Activated CD4-positive, alpha-beta T cell treated with anti-CD3 and anti-CD28 coated beads for 24 hours (primary cell): ENCODE results near the gene MCC.

Experiments used
- DNase-seq, 2 donors: peaks; one replicate each; pipeline ENCODE4 v3.0.0-alpha.2; 2020; ENCODE audit warnings: low read depth in 2 of 2

MCC gene

DNA sequence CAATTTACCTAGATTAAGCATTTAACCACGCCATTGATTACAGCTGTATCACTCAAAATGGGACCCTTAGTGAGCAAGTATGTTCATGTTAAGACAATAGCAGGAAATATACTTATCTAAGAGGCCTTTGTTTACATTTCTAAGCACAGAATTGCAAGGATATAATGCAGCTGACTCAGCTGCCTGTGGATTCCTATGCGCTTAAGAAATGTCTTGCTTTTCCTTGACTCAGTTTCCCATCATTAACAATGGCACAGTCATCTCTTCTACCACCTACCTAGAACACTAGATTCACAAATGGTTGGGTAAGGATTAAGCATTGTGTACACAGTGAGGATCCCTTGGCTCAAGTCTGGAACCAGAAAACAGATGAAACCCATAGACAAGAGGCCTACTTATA lies 217.2 kb downstream of the MCC start:
- DNase-seq, result no peak

DNA sequence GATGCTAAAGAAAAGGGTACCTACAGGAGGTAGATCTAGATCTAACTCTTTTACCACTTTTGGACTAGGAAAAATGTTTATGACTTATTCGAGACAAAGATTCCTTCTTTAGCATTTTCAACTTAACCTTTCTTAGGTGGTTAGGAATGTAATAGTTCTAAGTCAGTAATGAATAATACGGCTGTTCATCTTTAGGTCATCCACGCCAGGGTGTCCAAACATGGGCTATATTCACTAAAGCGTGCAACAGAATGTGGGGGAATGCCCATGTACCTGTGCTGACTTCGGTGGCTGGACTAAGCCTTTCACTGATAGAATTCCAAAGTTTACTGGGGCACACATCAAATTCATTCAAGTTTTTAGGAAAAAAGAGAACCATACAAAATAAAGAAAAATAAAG lies 218.2 kb downstream of the MCC start:
- no peak for DNase-seq

DNA sequence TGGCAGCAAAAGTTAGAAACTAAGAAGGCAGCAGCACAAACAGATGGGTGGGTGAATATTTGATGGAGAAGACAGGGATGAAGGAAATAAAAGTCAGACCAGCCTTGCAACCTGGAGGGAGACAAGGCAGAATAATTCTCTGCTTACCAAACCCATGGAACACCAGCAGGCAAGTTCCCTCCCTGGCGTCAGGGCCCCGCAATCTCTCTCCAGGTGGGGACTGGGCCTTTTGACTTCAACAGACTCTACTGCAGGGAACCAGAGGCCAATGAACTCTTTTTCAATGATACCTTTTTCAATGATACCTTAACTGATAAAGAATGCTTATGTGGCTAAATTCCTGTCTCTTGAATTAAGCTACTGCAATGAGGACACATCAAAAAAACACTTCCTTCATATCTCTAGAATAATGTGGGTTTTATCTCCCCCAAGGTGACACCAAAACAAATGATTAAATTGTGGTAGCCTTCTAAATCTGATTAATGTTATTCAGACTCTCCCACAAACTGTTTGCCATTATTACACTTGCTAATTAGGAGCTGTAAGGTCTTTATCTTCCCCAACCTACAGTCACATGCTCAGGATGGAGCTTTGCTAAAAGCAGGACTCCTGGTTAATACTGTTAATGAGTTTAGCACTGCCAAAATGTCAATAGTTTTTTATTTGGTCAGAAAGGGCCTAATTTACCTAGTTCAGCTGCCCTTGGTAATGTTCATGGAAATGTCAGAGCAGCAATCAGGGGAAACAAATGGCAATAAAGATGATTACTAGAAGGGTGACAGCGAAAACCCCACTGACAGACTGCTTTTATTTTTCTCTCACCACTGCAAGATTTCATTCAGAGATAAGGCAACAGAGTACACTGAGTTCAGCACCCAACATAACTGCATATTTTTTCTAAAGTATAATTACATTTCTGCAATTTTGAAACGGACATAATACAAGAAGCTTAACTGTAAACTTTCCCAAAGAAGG lies 218.9 kb downstream of the MCC start:
- no peak for DNase-seq

GRCh38 chr5:113268232-113268631 lies 220.0 kb downstream of the MCC start:
- no peak for DNase-seq

- no peak for DNase-seq
Observed at GRCh38 chr5:113267361-113267900, 220.8 kb downstream of the MCC start.

GRCh38 chr5:113266913-113267227 lies 221.4 kb downstream of the MCC start:
- no peak for DNase-seq

- DNase-seq, result no peak
Observed at GRCh38 chr5:113266227-113266912, 221.9 kb downstream of the MCC start.

DNA sequence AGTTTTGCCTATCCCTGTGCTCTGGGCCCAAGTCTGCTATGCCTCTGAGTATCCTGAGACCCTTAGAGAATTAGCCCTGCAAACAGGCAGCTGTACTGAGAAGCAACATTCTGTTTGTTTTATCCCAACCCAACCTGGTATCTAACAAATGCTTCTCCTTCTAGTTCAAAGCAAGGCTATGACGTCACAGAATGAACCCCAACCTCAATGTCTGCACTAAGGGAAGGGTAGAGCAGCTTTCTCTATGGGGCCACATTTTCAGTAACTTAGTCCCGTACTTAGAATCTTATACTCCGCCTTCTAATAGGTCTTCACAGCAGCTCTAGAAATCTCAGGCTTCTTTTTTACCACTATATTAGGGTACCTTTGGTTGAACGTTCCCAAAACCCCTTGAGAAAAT lies 223.1 kb downstream of the MCC start:
- no peak for DNase-seq

DNA sequence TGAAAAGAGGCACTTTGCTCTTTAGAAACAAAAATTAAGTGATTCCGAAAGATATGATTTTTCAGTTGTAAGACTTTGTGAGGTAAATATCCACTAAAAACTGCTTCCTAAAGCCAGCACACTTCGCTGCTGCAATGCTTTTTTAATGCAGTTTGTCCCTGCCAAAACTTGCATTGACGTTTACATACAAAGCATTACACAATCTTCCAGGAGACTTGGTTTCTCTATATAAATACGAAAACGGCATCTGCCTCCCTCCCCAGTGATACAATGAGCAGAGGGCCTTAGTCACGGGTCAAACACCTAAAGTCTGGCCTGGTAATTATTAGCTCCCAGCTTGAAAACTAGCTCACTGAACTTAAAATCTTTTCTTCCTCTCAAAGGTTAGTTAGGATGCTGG lies 224.2 kb downstream of the MCC start:
- no peak for DNase-seq

DNA sequence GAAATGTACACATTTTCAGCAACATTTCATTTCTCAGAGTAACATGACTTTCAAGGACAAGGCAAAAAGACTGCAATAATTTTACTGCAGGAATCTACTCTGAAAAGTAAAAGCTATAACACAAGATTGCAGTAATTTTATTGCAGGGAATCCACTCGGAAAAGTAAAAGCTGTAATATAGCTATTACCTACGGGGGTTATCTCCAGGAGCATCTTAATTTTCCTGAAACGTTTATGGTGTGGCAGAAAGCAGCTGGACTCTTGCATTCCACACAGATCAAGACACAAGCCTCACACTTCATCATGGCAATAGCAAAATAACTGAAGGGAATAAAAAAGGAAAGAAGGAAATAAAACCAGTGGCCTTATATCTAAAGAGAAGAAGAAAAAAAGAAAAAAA lies 224.7 kb downstream of the MCC start:
- no peak for DNase-seq

GRCh38 chr5:113262674-113263073 lies 225.6 kb downstream of the MCC start:
- DNase-seq, result no peak

- no peak for DNase-seq
Observed at GRCh38 chr5:113259034-113259433, 229.2 kb downstream of the MCC start.

- DNase-seq, result no peak
Observed at GRCh38 chr5:113257545-113257944, 230.7 kb downstream of the MCC start.

GRCh38 chr5:113256671-113257452 lies 231.4 kb downstream of the MCC start:
- no peak for DNase-seq

DNA sequence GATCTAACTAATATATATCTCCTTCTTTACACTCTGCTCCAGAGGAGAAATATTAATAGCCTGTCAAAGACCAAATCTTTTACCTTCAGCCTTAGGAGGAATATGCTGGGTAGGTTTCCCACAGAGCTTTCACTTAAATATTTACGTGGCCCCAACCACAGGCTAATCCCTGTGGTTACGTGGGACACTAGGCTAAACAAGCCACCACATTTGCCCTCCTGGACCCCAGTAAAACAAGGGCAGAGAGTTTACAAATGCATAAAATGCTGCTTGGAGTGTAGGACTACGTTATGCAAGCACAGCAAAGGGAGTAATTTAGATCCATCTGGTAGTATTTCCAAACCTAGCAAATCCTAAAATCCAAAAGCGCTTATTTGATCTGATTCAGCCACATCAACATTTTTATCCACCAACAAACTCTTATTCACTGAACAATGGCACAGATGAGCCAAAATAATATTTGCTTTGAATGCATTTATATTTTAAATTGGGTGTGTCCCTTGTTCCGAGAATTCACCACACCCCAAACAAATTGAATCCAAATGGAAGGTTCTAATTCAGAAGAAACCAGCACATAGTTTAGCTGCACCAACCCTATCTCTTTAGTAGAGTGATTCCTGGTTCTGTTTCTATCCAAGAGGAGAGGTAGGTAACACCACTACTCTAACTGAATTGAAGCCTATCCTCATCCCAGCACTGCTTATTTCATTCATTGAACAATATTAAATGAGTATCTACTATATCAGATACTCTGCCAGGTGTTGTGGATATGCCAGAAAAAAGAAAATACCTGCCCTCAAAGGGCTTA lies 232.5 kb downstream of the MCC start:
- DNase-seq, result no peak

DNA sequence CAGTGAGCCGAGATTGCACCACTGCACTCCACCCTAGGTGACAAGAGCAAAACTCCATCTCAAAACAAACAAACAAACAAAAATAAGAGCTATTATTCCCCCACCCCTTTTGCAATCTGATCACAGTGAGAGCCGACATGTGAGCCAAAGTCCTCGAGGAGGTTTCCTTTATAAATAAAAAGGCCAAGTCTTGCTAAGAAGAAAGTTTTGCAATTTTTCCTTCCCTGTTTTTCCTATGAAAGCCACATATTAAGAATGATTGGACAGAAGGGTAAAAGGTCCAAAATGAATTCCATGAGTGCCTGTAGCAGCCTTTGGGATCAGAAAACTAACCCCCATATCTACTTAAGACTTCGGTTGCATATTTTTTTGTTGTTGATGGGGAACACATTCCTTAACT lies 233.1 kb downstream of the MCC start:
- no peak for DNase-seq

DNA sequence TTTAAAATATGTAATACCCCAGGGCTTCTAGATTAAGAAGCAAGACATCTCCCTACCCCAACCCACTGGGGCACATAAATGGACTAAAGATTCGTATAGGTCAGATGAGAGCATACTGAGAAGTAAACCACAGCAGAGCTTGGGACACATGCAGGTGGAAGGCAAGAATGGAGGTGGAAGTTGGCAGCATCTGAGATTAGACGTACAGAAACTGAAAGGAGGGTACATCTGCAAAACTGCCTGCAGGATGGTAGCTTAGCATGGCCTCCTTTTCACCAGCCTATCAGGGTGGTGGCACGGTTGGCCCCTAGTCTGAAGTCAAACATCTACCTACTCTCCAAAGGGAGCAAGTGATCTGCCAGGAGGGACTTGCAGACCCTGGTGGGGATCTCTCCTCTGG lies 235.2 kb downstream of the MCC start:
- no peak for DNase-seq

GRCh38 chr5:113252066-113252465 lies 236.2 kb downstream of the MCC start:
- DNase-seq, result no peak

- no peak for DNase-seq
Observed at GRCh38 chr5:113250341-113250953, 237.8 kb downstream of the MCC start.

DNA sequence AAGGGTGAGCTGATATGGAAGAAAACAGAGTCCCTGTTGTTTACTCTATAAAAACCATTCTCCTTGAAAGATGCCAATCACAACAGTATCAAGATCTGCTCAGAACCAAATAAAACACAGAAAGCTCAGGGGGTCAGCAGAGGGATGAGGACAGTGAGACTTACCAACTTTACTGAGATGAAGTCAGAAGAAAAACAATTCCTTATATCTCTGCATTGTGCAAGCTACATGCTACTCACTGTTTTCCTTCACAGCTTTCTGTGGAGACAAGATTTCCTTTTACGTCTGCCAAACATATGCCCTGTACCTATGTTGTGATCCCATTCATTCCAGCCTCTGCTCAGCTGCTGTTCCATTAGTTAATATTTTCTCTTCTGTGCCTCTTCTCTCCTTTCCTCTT lies 239.0 kb downstream of the MCC start:
- DNase-seq, result no peak

- no peak for DNase-seq
Observed at GRCh38 chr5:113246361-113246870, 241.8 kb downstream of the MCC start.
